T-cell (primary cell): Measurements from ENCODE around the gene GGCX. TPM values are rescaled to one million over a fixed set of nuclear protein-coding genes. Genes with fewer than 3 reads are reported as not detected.
A peak's percentile ranks its signal among the peaks of the same experiment; 100 is the strongest.
"Not testable (repeated sequence)": the region's sequence is repeated elsewhere in the genome, so short reads cannot be mapped to it uniquely, and the experiment has no call there.

Source experiments
- ATAC-seq, 4 experiments: fragments of 200-7000 bp in 3 of 4; fragments of 150-1000 bp in 1 of 4; cut with Tn5 transposase; replicated peaks in 1 of 4; 1 replicate in 3 of 4; 2 replicates in 1 of 4; pipeline ENCODE4 v1.10.0; 2021; ENCODE audit warnings: moderate library complexity in 3 of 4, mild to moderate bottlenecking in 2 of 4, moderate number of reproducible peaks in 1 of 4
- CTCF ChIA-PET, 2 donors: fragments of 300-600 bp; sonication (Branson Sonifier 250); formaldehyde crosslinking; loops; one replicate each; lab custom pipeline; 2022; ENCODE audit warnings: antibody characterized with exemption in 2 of 2; lab: Charles Lee
- POLR2A ChIA-PET, 2 donors: fragments of 300-600 bp; sonication (Branson Sonifier 250); formaldehyde crosslinking; loops; one replicate each; lab custom pipeline; 2022; ENCODE audit warnings: antibody characterized with exemption in 2 of 2; lab: Charles Lee
- DNase-seq, 35 experiments: peaks; one replicate each; pipeline versions ENCODE4 v3.0.0 to v3.0.0-alpha.2; 2013 to 2023
- H3K27ac ChIP-seq: one replicate; pipeline ENCODE4 v1.5.1; 2013; ENCODE audit warnings: low read length
- H3K27me3 ChIP-seq, 2 experiments: replicated peaks in 1 of 2; 1 replicate in 1 of 2; 2 replicates in 1 of 2; pipeline versions ENCODE4 v1.6.1 to v1.7.0; 2013; ENCODE audit warnings: low read length in 1 of 2, mixed read lengths in 1 of 2; ENCODE audit not compliant: control insufficient read depth in 2 of 2, insufficient read depth in 2 of 2; ENCODE audit errors: extremely low read depth in 1 of 2
- H3K36me3 ChIP-seq, 2 donors: 1 replicate in 1 of 2; 2 replicates in 1 of 2; pipeline versions ENCODE4 v1.6.1 to v1.7.0; 2013; ENCODE audit warnings: low read length in 1 of 2; ENCODE audit not compliant: control insufficient read depth in 2 of 2, insufficient read depth in 1 of 2; ENCODE audit errors: extremely low read depth in 1 of 2
- H3K4me1 ChIP-seq, 2 experiments: 1 replicate in 1 of 2; 2 replicates in 1 of 2; pipeline versions ENCODE4 v1.6.1 to v1.7.0; 2013; ENCODE audit warnings: low read length in 2 of 2, mixed read lengths in 1 of 2; ENCODE audit not compliant: insufficient read depth in 2 of 2, control insufficient read depth in 1 of 2; ENCODE audit errors: extremely low read depth in 1 of 2
- H3K4me3 ChIP-seq, 2 donors: 1 replicate in 1 of 2; 2 replicates in 1 of 2; pipeline versions ENCODE4 v1.5.1 to v1.7.0; 2013; ENCODE audit warnings: mild to moderate bottlenecking in 2 of 2, low read length in 1 of 2, moderate library complexity in 1 of 2; ENCODE audit not compliant: control insufficient read depth in 1 of 2; ENCODE audit errors: extremely low read depth in 1 of 2
- H3K9me3 ChIP-seq: 2 replicates; pipeline ENCODE4 v1.7.0; 2013
- H3K27ac Mint-ChIP-seq, 2 donors: one replicate each; pipeline ENCODE4 v1.8.0; 2020 to 2021; ENCODE audit warnings: mild to moderate bottlenecking in 2 of 2, mixed read lengths in 2 of 2
- H3K27me3 Mint-ChIP-seq, 2 donors: one replicate each; pipeline ENCODE4 v1.8.0; 2021 to 2022; ENCODE audit warnings: mixed read lengths in 2 of 2
- H3K36me3 Mint-ChIP-seq: one replicate; pipeline ENCODE4 v1.8.0; 2021; ENCODE audit warnings: mixed read lengths
- H3K4me1 Mint-ChIP-seq, 3 donors: one replicate each; pipeline ENCODE4 v1.8.0; 2020 to 2022; ENCODE audit warnings: mixed read lengths in 3 of 3, mild to moderate bottlenecking in 1 of 3
- H3K4me3 Mint-ChIP-seq, 3 donors: one replicate each; pipeline ENCODE4 v1.8.0; 2020 to 2022; ENCODE audit warnings: mild to moderate bottlenecking in 3 of 3, mixed read lengths in 3 of 3, moderate library complexity in 3 of 3
- H3K9me3 Mint-ChIP-seq, 3 donors: one replicate each; pipeline ENCODE4 v1.8.0; 2020 to 2022; ENCODE audit warnings: mixed read lengths in 3 of 3
- WGBS: methylation state at CpG from one replicate; pipeline ENCODE4 v1.1.5; 2013; ENCODE audit warnings: missing lambda C conversion rate; ENCODE audit not compliant: insufficient coverage; 5-methylcytosine and 5-hydroxymethylcytosine counted together
- total RNA-seq, 35 experiments: library from RNA in 6 of 35; stranded (reverse) in 6 of 35; fragments of 120-200 nt in 1 of 35; gene quantifications; one replicate each; pipeline versions ENCODE4 v1.2.1 to v1.2.4 and lab custom pipeline; 2013 to 2026

Gene GGCX
- total RNA-seq, 5 donors from 2014 or later (not counting 1 experiment from before 2014, with no cell fraction given), result 20.4 to 29.7 (median 25.7) TPM

GRCh38 chr2:85604133-85604444 lies 42.8 kb upstream of the GGCX start:
- 88% methylated on average over 2 of the region's 3 CpGs for WGBS
- H3K9me3 ChIP-seq, H3K27me3 Mint-ChIP-seq, H3K27ac ChIP-seq, ATAC-seq, H3K9me3 Mint-ChIP-seq, H3K27me3 ChIP-seq, DNase-seq, H3K4me3 ChIP-seq, CTCF ChIA-PET: not testable (repeated sequence)
- Mint-ChIP-seq H3K27ac (peak overlapping the region in 1 of 2 donors; percentile 55), H3K4me3 (peak overlapping the region; percentile 82 to 89 (median 88)), H3K36me3 (peaks cover 12% of the 10 kb centered on the region), H3K4me1 (peaks cover 31 to 49% (median 41%) of the 10 kb centered on the region in 3 donors)
- H3K36me3 ChIP-seq, result peaks cover 3 to 14% of the 10 kb centered on the region in 2 donors
- POLR2A ChIA-PET, result interaction anchor here in 1 of 2 donors (1.0 kb wide), 1 partner anchor 9 kb away, joined by 4 read pairs; the partner anchor contains the start of gene RNF181
- peaks cover 5 to 35% of the 10 kb centered on the region in 2 experiments for H3K4me1 ChIP-seq

- H3K9me3 Mint-ChIP-seq, result no peaks in the 10 kb centered on the region
- H3K27me3 ChIP-seq, result no peaks in the 10 kb centered on the region
- H3K4me3 ChIP-seq, result peak within 1 kb of the TSS; percentile 81 to 96
- peak; percentile 94 to 96 (median 95) for ATAC-seq
- peaks cover 1 to 12% of the 10 kb centered on the region in 2 donors for H3K36me3 ChIP-seq
- H3K4me3 Mint-ChIP-seq, result peak within 1 kb of the TSS; percentile 82 to 89 (median 88)
- H3K27ac ChIP-seq, result peak within 1 kb of the TSS; percentile 45
- peak within 1 kb of the TSS; percentile 87 to 91 for H3K27ac Mint-ChIP-seq
- under 1% methylated on average over 73 of the region's 73 CpGs for WGBS
- CTCF ChIA-PET, result no interaction called here
- no peaks in the 10 kb centered on the region for H3K27me3 Mint-ChIP-seq
- peaks cover 5 to 32% of the 10 kb centered on the region in 2 experiments for H3K4me1 ChIP-seq
- peak; percentile 61 to 90 (median 73) for DNase-seq
- peaks cover 22 to 43% (median 32%) of the 10 kb centered on the region in 3 donors for H3K4me1 Mint-ChIP-seq
- H3K9me3 ChIP-seq, result no peaks in the 10 kb centered on the region
- no peaks in the 10 kb centered on the region for H3K36me3 Mint-ChIP-seq
- POLR2A ChIA-PET, result no interaction called here
Measured at GRCh38 chr2:85602476-85603234, 41.4 kb upstream of the GGCX start, which contains the start of gene TMEM150A. Gene TMEM150A, minus strand, starts transcription at chr2:85602698. Its CDS starts 750 bp downstream, at chr2:85601948.

GRCh38 chr2:85601771-85602475 lies 40.6 kb upstream of the GGCX start:
- Mint-ChIP-seq H3K4me3 (peak overlapping the region; percentile 80 to 85 (median 82)), H3K27ac (peak overlapping the region; percentile 87 to 91), H3K36me3 (no peaks in the 10 kb centered on the region), H3K9me3 (no peaks in the 10 kb centered on the region), H3K27me3 (no peaks in the 10 kb centered on the region), H3K4me1 (peaks cover 25 to 46% (median 37%) of the 10 kb centered on the region in 3 donors)
- POLR2A ChIA-PET, result no interaction called here
- H3K36me3 ChIP-seq, result peaks cover 5 to 15% of the 10 kb centered on the region in 2 donors
- no peaks in the 10 kb centered on the region for H3K27me3 ChIP-seq
- DNase-seq (peak in 1 of 35 experiments; percentile 15), ATAC-seq (peak; percentile 8 to 16 (median 12))
- peak overlapping the region; percentile 45 for H3K27ac ChIP-seq
- 15% methylated on average over 34 of the region's 36 CpGs for WGBS
- peak overlapping the region; percentile 81 to 96 for H3K4me3 ChIP-seq
- no peaks in the 10 kb centered on the region for H3K9me3 ChIP-seq
- H3K4me1 ChIP-seq, result peaks cover 5 to 39% of the 10 kb centered on the region in 2 experiments
- CTCF ChIA-PET, result interaction anchor here (0.6 to 0.9 kb wide), 2 partner anchors 53 to 632 kb away, joined by 3 to 6 read pairs; no protein-coding TSS in a partner anchor

GRCh38 chr2:85600951-85601770 lies 39.9 kb upstream of the GGCX start:
- peak overlapping the region; percentile 80 to 85 (median 82) for H3K4me3 Mint-ChIP-seq
- no peaks in the 10 kb centered on the region for H3K36me3 Mint-ChIP-seq
- no peak for ATAC-seq
- H3K27me3 ChIP-seq, result no peaks in the 10 kb centered on the region
- peaks cover 5 to 18% of the 10 kb centered on the region in 2 donors for H3K36me3 ChIP-seq
- peak overlapping the region; percentile 87 to 91 for H3K27ac Mint-ChIP-seq
- 100% methylated on average over 2 of the region's 6 CpGs for WGBS
- ChIA-PET CTCF (interaction anchor here (0.5 to 0.9 kb wide), 3 partner anchors 52 to 896 kb away, joined by 3 to 6 read pairs (median 3); no protein-coding TSS in a partner anchor), POLR2A (interaction anchor here in 1 of 2 donors (0.6 kb wide), 1 partner anchor 9 kb away, joined by 3 read pairs; no protein-coding TSS in a partner anchor)
- H3K27me3 Mint-ChIP-seq, result no peaks in the 10 kb centered on the region
- no peak overlapping the region for H3K4me3 ChIP-seq
- peaks cover 10 to 47% of the 10 kb centered on the region in 2 experiments for H3K4me1 ChIP-seq
- H3K27ac ChIP-seq, result peak overlapping the region; percentile 45
- H3K9me3 ChIP-seq, result no peaks in the 10 kb centered on the region
- H3K4me1 Mint-ChIP-seq, result peaks cover 32 to 50% (median 45%) of the 10 kb centered on the region in 3 donors
- no peaks in the 10 kb centered on the region for H3K9me3 Mint-ChIP-seq
- no peak for DNase-seq

- H3K4me3 ChIP-seq, result no peak overlapping the region
- Mint-ChIP-seq H3K27me3 (no peaks in the 10 kb centered on the region), H3K27ac (peak overlapping the region; percentile 43 to 91), H3K4me3 (peak overlapping the region in 2 of 3 donors; percentile 82 to 85), H3K36me3 (peaks cover 3% of the 10 kb centered on the region), H3K4me1 (peaks cover 41 to 49% (median 47%) of the 10 kb centered on the region in 3 donors), H3K9me3 (no peaks in the 10 kb centered on the region)
- H3K27me3 ChIP-seq, result no peaks in the 10 kb centered on the region
- peaks cover 5 to 18% of the 10 kb centered on the region in 2 donors for H3K36me3 ChIP-seq
- DNase-seq (no peak), ATAC-seq (no peak)
- ChIA-PET POLR2A (interaction anchor here in 1 of 2 donors (0.6 kb wide), 1 partner anchor 10 kb away, joined by 3 read pairs; no protein-coding TSS in a partner anchor), CTCF (interaction anchor here in 1 of 2 donors (0.5 kb wide), 1 partner anchor 897 kb away, joined by 3 read pairs; no protein-coding TSS in a partner anchor)
- H3K4me1 ChIP-seq, result peaks cover 12 to 51% of the 10 kb centered on the region in 2 experiments
- no peaks in the 10 kb centered on the region for H3K9me3 ChIP-seq
- no peak overlapping the region for H3K27ac ChIP-seq
- 94% methylated on average over 2 of the region's 3 CpGs for WGBS
Measured at GRCh38 chr2:85600235-85600575, 38.9 kb upstream of the GGCX start.
